A549 (cell line): ENCODE data around the gene TCEA2.

Source experiments
- CEBPB ChIP-seq, 2 experiments: fragments of >200 bp in 1 of 2; sonication (Bioruptor Twin) in 1 of 2; formaldehyde crosslinking in 1 of 2; IDR thresholded peaks; 2 replicates each; pipeline ENCODE4 v1.6.1; 2012 to 2016
- CTCF ChIP-seq: fragments of >200 bp; sonication (Bioruptor Twin); formaldehyde crosslinking; IDR thresholded peaks from 3 replicates; pipeline ENCODE4 v1.5.1; 2016
- EP300 ChIP-seq, 2 experiments: fragments of >200 bp; sonication (Bioruptor Twin); formaldehyde crosslinking; IDR thresholded peaks; 2 replicates in 1 of 2; 3 replicates in 1 of 2; pipeline ENCODE4 v1.6.1; 2016 to 2017
- ESRRA ChIP-seq: fragments of 150-350 bp; IDR thresholded peaks from 2 replicates; pipeline ENCODE4 v1.6.1; 2014; ENCODE audit warnings: mild to moderate bottlenecking, low read length, borderline replicate concordance
- HOXA7 ChIP-seq: fragments of 250-450 bp; sonication (Bioruptor Pico); IDR thresholded peaks from 2 replicates; pipeline ENCODE4 v1.5.0; 2020; ENCODE audit warnings: mild to moderate bottlenecking, moderate library complexity
- HOXB13 ChIP-seq: fragments of 250-450 bp; sonication (Bioruptor Pico); IDR thresholded peaks from 2 replicates; pipeline ENCODE4 v1.5.0; 2020; ENCODE audit warnings: low read depth, mild to moderate bottlenecking, moderate library complexity
- KDM1A ChIP-seq: fragments of 200-600 bp; sonication (generic); IDR thresholded peaks from 2 replicates; pipeline ENCODE4 v1.6.1; 2016; ENCODE audit warnings: low read depth, mild to moderate bottlenecking
- MAX ChIP-seq: IDR thresholded peaks from 2 replicates; pipeline ENCODE4 v1.6.1; 2012
- PBX3 ChIP-seq: IDR thresholded peaks from 2 replicates; pipeline ENCODE4 v1.6.1; 2012
- POLR2A ChIP-seq: IDR thresholded peaks from 2 replicates; pipeline ENCODE4 v1.6.1; 2012; ENCODE audit warnings: mild to moderate bottlenecking, low read length
- RAD21 ChIP-seq, 2 experiments: fragments of >200 bp in 1 of 2; sonication (Bioruptor Twin) in 1 of 2; formaldehyde crosslinking in 1 of 2; IDR thresholded peaks in 1 of 2; conservative IDR thresholded peaks in 1 of 2; 2 replicates in 1 of 2; 3 replicates in 1 of 2; pipeline ENCODE4 v1.6.1; 2012 to 2018; ENCODE audit warnings: inconsistent platforms in 1 of 2
- SMC3 ChIP-seq: fragments of >200 bp; sonication (Bioruptor Twin); formaldehyde crosslinking; IDR thresholded peaks from 3 replicates; pipeline ENCODE4 v1.6.1; 2018; ENCODE audit warnings: inconsistent platforms
- ZFP36 ChIP-seq: fragments of 450-650 bp; IDR thresholded peaks from 2 replicates; pipeline ENCODE4 v1.6.1; 2014; ENCODE audit warnings: borderline replicate concordance; ENCODE audit not compliant: partially characterized antibody
- ZNF302 ChIP-seq: fragments of 250-450 bp; sonication (Bioruptor Pico); IDR thresholded peaks from 2 replicates; pipeline ENCODE4 v1.9.0; 2021; ENCODE audit warnings: inconsistent platforms, mild to moderate bottlenecking, moderate library complexity

- no peak for TF ChIP-seq CTCF
- TF ChIP-seq HOXA7 (CRISPR knock-in tag): no peak
- TF ChIP-seq RAD21 (conservative IDR thresholded peaks at IDR 0.05 in 1 of 2, IDR thresholded peaks at IDR 0.05 in 1 of 2): no peak
- TF ChIP-seq PBX3: no peak
- TF ChIP-seq ESRRA: no peak
- TF ChIP-seq POLR2A: no peak
- no peak for TF ChIP-seq KDM1A
- no peak for TF ChIP-seq EP300 (IDR thresholded peaks at IDR 0.05)
- no peak for TF ChIP-seq MAX
- TF ChIP-seq SMC3: no peak
- TF ChIP-seq ZFP36: no peak
- TF ChIP-seq ZNF302: no peak
- no peak for TF ChIP-seq CEBPB (IDR thresholded peaks at IDR 0.05)
- TF ChIP-seq HOXB13: no peak
Measured at GRCh38 chr20:64095455-64095854, 32.5 kb downstream of the TCEA2 start.
